SK-N-SH (cell line): ENCODE measurements around the gene FGF4. TPM values are rescaled to one million over a fixed set of nuclear protein-coding genes. Genes with fewer than 3 reads are reported as not detected.

Source experiments
- CTCF ChIA-PET: fragments of 300-600, 350-600 bp; formaldehyde crosslinking; extraction: SDS; loops from one replicate; lab custom pipeline; 2021; lab: Yijun Ruan, JAX
- POLR2A ChIA-PET: fragments of 350-600 bp; sonication (Branson Sonifier 250); formaldehyde crosslinking; extraction: SDS; loops from one replicate; lab custom pipeline; 2020; ENCODE audit warnings: antibody characterized with exemption, inconsistent platforms; lab: Yijun Ruan, JAX
- DNase-seq: peaks from one replicate; pipeline ENCODE4 v3.0.0; 2012
- H2AFZ ChIP-seq: fragments of 200-600 bp; sonication (generic); 2 replicates; pipeline ENCODE4 v1.8.1; 2016; ENCODE audit warnings: antibody characterized with exemption, mild to moderate bottlenecking, low read depth
- H3F3A ChIP-seq: fragments of 200-600 bp; sonication (generic); replicated peaks from 2 replicates; pipeline ENCODE3; 2016; ENCODE audit warnings: antibody characterized with exemption, mild to moderate bottlenecking; ENCODE audit not compliant: insufficient read depth
- H3K27ac ChIP-seq, 2 experiments: fragments of 200-500 bp in 1 of 2; fragments of 200-600 bp in 1 of 2; sonication (Bioruptor generic) in 1 of 2; sonication (generic), shearing (Covaris generic) in 1 of 2; 2 replicates each; pipeline versions ENCODE4 v1.5.1 to v1.6.1; 2014 to 2016; ENCODE audit warnings: low read depth in 2 of 2, inconsistent platforms in 1 of 2, low read length in 1 of 2, mild to moderate bottlenecking in 1 of 2, mixed read lengths in 1 of 2
- H3K27me3 ChIP-seq: fragments of 200-600 bp; sonication (generic), shearing (Covaris generic); 2 replicates; pipeline ENCODE4 v1.6.1; 2016; ENCODE audit warnings: mixed run types; ENCODE audit not compliant: insufficient read depth
- H3K36me3 ChIP-seq, 2 experiments: fragments of 200-500 bp in 1 of 2; fragments of 200-600 bp in 1 of 2; sonication (Bioruptor generic) in 1 of 2; sonication (generic) in 1 of 2; replicated peaks in 1 of 2; 2 replicates each; pipeline versions ENCODE3 to v1.5.1; 2014 to 2016; ENCODE audit warnings: low read length in 1 of 2, mild to moderate bottlenecking in 1 of 2; ENCODE audit not compliant: insufficient read depth in 2 of 2, control insufficient read depth in 1 of 2
- H3K4me1 ChIP-seq, 2 experiments: fragments of 200-500 bp in 1 of 2; fragments of 200-600 bp in 1 of 2; sonication (Bioruptor generic) in 1 of 2; sonication (generic), shearing (Covaris generic) in 1 of 2; 2 replicates each; pipeline versions ENCODE4 v1.5.1 to v1.6.1; 2014 to 2016; ENCODE audit warnings: low read depth in 1 of 2, low read length in 1 of 2, mixed run types in 1 of 2; ENCODE audit not compliant: insufficient read depth in 2 of 2, control insufficient read depth in 1 of 2
- H3K4me2 ChIP-seq: fragments of 200-600 bp; sonication (generic), shearing (Covaris generic); 2 replicates; pipeline ENCODE4 v1.6.1; 2017; ENCODE audit warnings: mixed run types
- H3K4me3 ChIP-seq, 2 experiments: fragments of 200-500 bp in 1 of 2; fragments of 200-600 bp in 1 of 2; sonication (Bioruptor generic) in 1 of 2; sonication (generic), shearing (Covaris generic) in 1 of 2; 2 replicates each; pipeline versions ENCODE4 v1.5.1 to v1.8.1; 2014 to 2016; ENCODE audit warnings: low read depth in 2 of 2, inconsistent platforms in 1 of 2, low read length in 1 of 2, mild to moderate bottlenecking in 1 of 2, mixed read lengths in 1 of 2, moderate library complexity in 1 of 2
- H3K79me2 ChIP-seq: fragments of 200-600 bp; sonication (generic); 2 replicates; pipeline ENCODE4 v1.8.1; 2017; ENCODE audit warnings: mild to moderate bottlenecking; ENCODE audit not compliant: insufficient read depth
- H3K9ac ChIP-seq: fragments of 200-600 bp; sonication (generic); 2 replicates; pipeline ENCODE4 v1.6.1; 2017; ENCODE audit warnings: mixed run types
- H3K9me2 ChIP-seq: fragments of 200-600 bp; sonication (generic); 2 replicates; pipeline ENCODE4 v1.6.1; 2017; ENCODE audit warnings: mixed run types
- H3K9me3 ChIP-seq: fragments of 200-600 bp; sonication (generic); 2 replicates; pipeline ENCODE4 v1.6.1; 2017; ENCODE audit warnings: mixed run types, mild to moderate bottlenecking, moderate library complexity
- H4K20me1 ChIP-seq: fragments of 200-600 bp; sonication (generic); 2 replicates; pipeline ENCODE4 v1.6.1; 2017; ENCODE audit warnings: mild to moderate bottlenecking, mixed run types; ENCODE audit not compliant: insufficient read depth
- CHD2 ChIP-seq: fragments of 150-350 bp; IDR thresholded peaks from 2 replicates; pipeline ENCODE4 v1.6.1; 2018; ENCODE audit warnings: low read length; ENCODE audit not compliant: partially characterized antibody
- CTCF ChIP-seq: fragments of 200-600 bp; sonication (generic); IDR thresholded peaks from 2 replicates; pipeline ENCODE4 v1.6.1; 2017; ENCODE audit warnings: antibody characterized with exemption, mild to moderate bottlenecking, moderate library complexity
- EP300 ChIP-seq, 2 experiments: IDR thresholded peaks; 2 replicates each; pipeline versions ENCODE4 v1.4.0 to v1.6.1; 2012; ENCODE audit warnings: borderline replicate concordance in 1 of 2, low read depth in 1 of 2, low read length in 1 of 2
- FOSL2 ChIP-seq: IDR thresholded peaks from 2 replicates; pipeline ENCODE4 v1.4.0; 2012; ENCODE audit warnings: low read depth, mild to moderate bottlenecking, moderate library complexity, borderline replicate concordance
- FOXJ3 ChIP-seq: sonication (generic); formaldehyde crosslinking; IDR thresholded peaks from 2 replicates; pipeline ENCODE4 v1.5.1; 2020; ENCODE audit warnings: mild to moderate bottlenecking, missing genetic modification reagents
- MXI1 ChIP-seq: IDR thresholded peaks from 2 replicates; pipeline ENCODE4 v1.6.1; 2012; ENCODE audit warnings: mild to moderate bottlenecking, low read depth, low read length, improper control_type of control experiment
- POLR2AphosphoS5 ChIP-seq: IDR thresholded peaks from 2 replicates; pipeline ENCODE4 v1.6.1; 2012; ENCODE audit warnings: low read depth, low read length
- RXRA ChIP-seq: IDR thresholded peaks from 2 replicates; pipeline ENCODE4 v1.4.0; 2012; ENCODE audit warnings: low read depth, mild to moderate bottlenecking, borderline replicate concordance
- TEAD4 ChIP-seq: IDR thresholded peaks from 2 replicates; pipeline ENCODE4 v1.4.0; 2012; ENCODE audit warnings: mild to moderate bottlenecking, borderline replicate concordance; ENCODE audit not compliant: insufficient read depth
- USF1 ChIP-seq: IDR thresholded peaks from 2 replicates; pipeline ENCODE4 v1.4.0; 2012; ENCODE audit warnings: low read depth, borderline replicate concordance
- WGBS: methylation state at CpG from one replicate; pipeline ENCODE4 v1.1.6; 2017; ENCODE audit warnings: low lambda C conversion rate; 5-methylcytosine and 5-hydroxymethylcytosine counted together
- polyA plus RNA-seq, 3 experiments: library from polyadenylated mRNA; depleted of rRNA; stranded (reverse); fragments of >200 nt; gene quantifications; 2 replicates each; pipeline ENCODE4 v1.2.3, GENCODE V29; 2012
- TF ChIP-seq, protein P1 (sequence below): IDR thresholded peaks from 2 replicates; pipeline ENCODE4 v1.6.1; 2012; ENCODE audit warnings: mild to moderate bottlenecking, low read depth, low read length, moderate library complexity

Gene FGF4
- polyA plus RNA-seq, 1 of the 3 experiments (the other 2 are of a cell fraction): not detected

- H3K4me2 ChIP-seq: no peak overlapping the region
- no peak for TF ChIP-seq FOSL2
- TF ChIP-seq USF1: no peak
- TF ChIP-seq TEAD4: no peak
- no peak for TF ChIP-seq EP300 (IDR thresholded peaks at IDR 0.05; ENCODE audit: borderline replicate concordance in 1 of 2, low read depth in 1 of 2, low read length in 1 of 2)
- TF ChIP-seq, all 33 proteins: peak for 0
- 18% methylated on average over 3 of the region's 19 CpGs for WGBS
- no peaks in the 10 kb centered on the region for H3K36me3 ChIP-seq
- ChIA-PET POLR2A (no interaction called here), CTCF (interaction anchor here (1.1 kb wide), 1 partner anchor 113 kb away, joined by 4 read pairs; no protein-coding TSS in a partner anchor)
- no peaks in the 10 kb centered on the region for H3K9me2 ChIP-seq
- H3K79me2 ChIP-seq: no peaks in the 10 kb centered on the region
- H3K9me3 ChIP-seq: no peaks in the 10 kb centered on the region
- no peaks in the 10 kb centered on the region for H4K20me1 ChIP-seq
- no peak overlapping the region for H3K4me3 ChIP-seq
- H3F3A ChIP-seq: no peaks in the 10 kb centered on the region
- H2AFZ ChIP-seq: no peak overlapping the region
- H3K4me1 ChIP-seq: peaks cover 0 to 8% of the 10 kb centered on the region in 2 experiments; a peak in 1 of 4 replicates
- H3K27ac ChIP-seq: no peak overlapping the region
- no peak overlapping the region for H3K9ac ChIP-seq
- no peaks in the 10 kb centered on the region for H3K27me3 ChIP-seq
- DNase-seq: no peak
Measured at GRCh38 chr11:69804769-69805508, 29.8 kb upstream of the FGF4 start.

- H3K4me1 ChIP-seq: peaks cover 0 to 5% of the 10 kb centered on the region in 2 experiments; a peak in 1 of 4 replicates
- no peak overlapping the region for H3K27ac ChIP-seq
- no peak overlapping the region for H2AFZ ChIP-seq
- no peaks in the 10 kb centered on the region for H3K79me2 ChIP-seq
- H3K9ac ChIP-seq: no peak overlapping the region
- no peaks in the 10 kb centered on the region for H3K9me3 ChIP-seq
- H3F3A ChIP-seq: no peaks in the 10 kb centered on the region
- no peak overlapping the region for H3K4me3 ChIP-seq
- H3K36me3 ChIP-seq: no peaks in the 10 kb centered on the region
- no peaks in the 10 kb centered on the region for H3K9me2 ChIP-seq
- H4K20me1 ChIP-seq: no peaks in the 10 kb centered on the region
- DNase-seq: no peak
- no peaks in the 10 kb centered on the region for H3K27me3 ChIP-seq
- no peak overlapping the region for H3K4me2 ChIP-seq
- ChIA-PET POLR2A (no interaction called here), CTCF (no interaction called here)
- no peak for TF ChIP-seq MXI1
- TF ChIP-seq, protein P1, sequence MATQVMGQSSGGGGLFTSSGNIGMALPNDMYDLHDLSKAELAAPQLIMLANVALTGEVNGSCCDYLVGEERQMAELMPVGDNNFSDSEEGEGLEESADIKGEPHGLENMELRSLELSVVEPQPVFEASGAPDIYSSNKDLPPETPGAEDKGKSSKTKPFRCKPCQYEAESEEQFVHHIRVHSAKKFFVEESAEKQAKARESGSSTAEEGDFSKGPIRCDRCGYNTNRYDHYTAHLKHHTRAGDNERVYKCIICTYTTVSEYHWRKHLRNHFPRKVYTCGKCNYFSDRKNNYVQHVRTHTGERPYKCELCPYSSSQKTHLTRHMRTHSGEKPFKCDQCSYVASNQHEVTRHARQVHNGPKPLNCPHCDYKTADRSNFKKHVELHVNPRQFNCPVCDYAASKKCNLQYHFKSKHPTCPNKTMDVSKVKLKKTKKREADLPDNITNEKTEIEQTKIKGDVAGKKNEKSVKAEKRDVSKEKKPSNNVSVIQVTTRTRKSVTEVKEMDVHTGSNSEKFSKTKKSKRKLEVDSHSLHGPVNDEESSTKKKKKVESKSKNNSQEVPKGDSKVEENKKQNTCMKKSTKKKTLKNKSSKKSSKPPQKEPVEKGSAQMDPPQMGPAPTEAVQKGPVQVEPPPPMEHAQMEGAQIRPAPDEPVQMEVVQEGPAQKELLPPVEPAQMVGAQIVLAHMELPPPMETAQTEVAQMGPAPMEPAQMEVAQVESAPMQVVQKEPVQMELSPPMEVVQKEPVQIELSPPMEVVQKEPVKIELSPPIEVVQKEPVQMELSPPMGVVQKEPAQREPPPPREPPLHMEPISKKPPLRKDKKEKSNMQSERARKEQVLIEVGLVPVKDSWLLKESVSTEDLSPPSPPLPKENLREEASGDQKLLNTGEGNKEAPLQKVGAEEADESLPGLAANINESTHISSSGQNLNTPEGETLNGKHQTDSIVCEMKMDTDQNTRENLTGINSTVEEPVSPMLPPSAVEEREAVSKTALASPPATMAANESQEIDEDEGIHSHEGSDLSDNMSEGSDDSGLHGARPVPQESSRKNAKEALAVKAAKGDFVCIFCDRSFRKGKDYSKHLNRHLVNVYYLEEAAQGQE: no peak
- no peak for TF ChIP-seq RXRA
- TF ChIP-seq POLR2AphosphoS5: no peak
- no peak for TF ChIP-seq CTCF
- TF ChIP-seq FOXJ3: no peak
- no peak for TF ChIP-seq CHD2
Measured at GRCh38 chr11:69803604-69804218, 28.6 kb upstream of the FGF4 start.
